Measurements from ENCODE around the gene PSIP1. TPM values are rescaled to one million over a fixed set of nuclear protein-coding genes. Genes with fewer than 3 reads are reported as not detected.

PSIP1 gene
- total and polyA plus RNA-seq, 2 of the 4 experiments (the other 2 are of a cell fraction) = 21.8 to 27.2 TPM

DNA sequence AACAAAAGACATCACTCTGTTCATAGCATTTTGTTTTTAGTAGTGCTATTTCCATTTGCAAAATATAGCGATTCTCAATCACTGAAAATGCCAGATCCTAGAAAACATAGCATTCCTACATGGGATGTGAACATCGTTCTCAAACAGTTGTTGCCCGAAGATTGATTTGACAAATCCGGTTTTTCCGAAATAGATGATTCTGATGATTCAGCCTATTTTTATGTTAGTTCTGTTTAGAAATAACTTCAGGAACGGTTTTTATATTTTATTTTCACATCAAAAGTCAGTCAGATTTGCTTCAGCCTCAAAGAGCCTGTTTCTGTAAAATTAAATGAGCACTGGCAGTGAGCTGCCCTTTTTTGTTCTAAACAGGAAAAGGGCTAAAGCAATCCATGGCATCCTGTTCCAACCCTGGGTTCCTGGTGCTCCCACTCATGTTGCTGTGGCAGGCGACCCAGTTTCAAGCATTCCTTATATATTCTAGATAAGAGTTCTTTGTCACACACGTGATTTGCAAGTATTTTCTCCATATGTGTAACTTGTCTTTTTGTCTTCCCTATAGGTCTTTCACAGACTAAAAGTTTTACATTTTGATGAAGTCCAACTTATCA lies 14.2 kb upstream of the PSIP1 start:
- dilution Hi-C loops (cut with HindIII; ENCODE audit: low sequenced_read_pairs, unreplicated experiment) (no loop called here), in situ Hi-C loops (cut with MboI; ENCODE audit: low sequenced_read_pairs) (no loop called here), intact Hi-C loops (cut with micrococcal nuclease) (no loop called here)
- ATAC-seq (ENCODE audit: low read depth) (no peak), DNase-seq (no peak)
- no peak overlapping the region for H3K27ac ChIP-seq (ENCODE audit: insufficient read depth, low read length)
- no peaks in the 10 kb centered on the region for H4K20me1 ChIP-seq (ENCODE audit: insufficient read depth, low read length)
- H3K56ac ChIP-seq (ENCODE audit: extremely low read depth, insufficient read depth, low read length) = no peak overlapping the region
- H2AFZ ChIP-seq (replicated peaks; ENCODE audit: low read length, poor library complexity) = no peak overlapping the region
- no peak overlapping the region for H3K4me3 ChIP-seq (ENCODE audit: insufficient read depth, low read depth, low read length)
- no peak overlapping the region for H2BK20ac ChIP-seq (ENCODE audit: low read depth, low read length)
- no peaks in the 10 kb centered on the region for H3K4me1 ChIP-seq (ENCODE audit: control insufficient read depth, insufficient read depth, low read length)
- no peaks in the 10 kb centered on the region for H3K9me3 ChIP-seq (ENCODE audit: control insufficient read depth, insufficient read depth, low read length)
- H2BK5ac ChIP-seq (ENCODE audit: low read depth, low read length, poor library complexity, severe bottlenecking) = no peak overlapping the region
- no peaks in the 10 kb centered on the region for H3K36me3 ChIP-seq (ENCODE audit: control insufficient read depth, insufficient read depth, low read length)
- ChIA-PET POLR2A (ENCODE audit: unreplicated experiment) (no interaction called here), CTCF (no interaction called here)
- BruUV-seq (replicated peaks) = no TSS peak
- no peak overlapping the region for H4K8ac ChIP-seq (ENCODE audit: low read depth in 2 of 2, low read length in 2 of 2)
- no peaks in the 10 kb centered on the region for H3K79me1 ChIP-seq (ENCODE audit: low read depth in 1 of 2, low read length in 2 of 2)
- H3K27me3 ChIP-seq (ENCODE audit: control insufficient read depth, insufficient read depth, low read length) = no peaks in the 10 kb centered on the region
- no peak overlapping the region for H2AK9ac ChIP-seq (replicated peaks; ENCODE audit: low read depth, low read length, poor library complexity)
- H2AK5ac ChIP-seq (ENCODE audit: low read depth, low read length) = no peak overlapping the region
- H3K9me1 ChIP-seq (ENCODE audit: insufficient read depth, low read length) = no peaks in the 10 kb centered on the region
- no peak overlapping the region for H3K4me2 ChIP-seq (ENCODE audit: low read depth, low read length)
- no peak overlapping the region for H3K18ac ChIP-seq (ENCODE audit: low read depth, low read length)
- H2BK15ac ChIP-seq (ENCODE audit: low read depth, low read length) = no peak overlapping the region
- TF ChIP-seq CTCF (conservative IDR thresholded peaks at IDR 0.05; ENCODE audit: low read depth, low read length) (no peak), RFX5 (IDR thresholded peaks at IDR 0.05; ENCODE audit: low read depth, low read length) (no peak), MAZ (IDR thresholded peaks at IDR 0.05; ENCODE audit: borderline replicate concordance, low read depth, low read length) (no peak), MXI1 (IDR thresholded peaks at IDR 0.05; ENCODE audit: borderline replicate concordance, low read depth, low read length) (no peak)
- no peak overlapping the region for H3K9ac ChIP-seq (ENCODE audit: low read depth, low read length)
- H2BK120ac ChIP-seq (ENCODE audit: low read depth, low read length) = no peak overlapping the region
- no peak overlapping the region for H4K5ac ChIP-seq (ENCODE audit: low read depth, low read length)
- no CpG with 5 or more reads among the region's 8 CpGs for WGBS, 2 experiments (ENCODE audit: extremely low coverage in 2 of 2, insufficient read length in 1 of 2)
- no peak overlapping the region for H4K91ac ChIP-seq (ENCODE audit: insufficient read depth, low read depth, low read length)
- no peak overlapping the region for H3K4ac ChIP-seq (ENCODE audit: low read depth, low read length)
- H3K14ac ChIP-seq (replicated peaks; ENCODE audit: low read depth, low read length) = no peak overlapping the region
- H3K23ac ChIP-seq (ENCODE audit: low read depth, low read length) = no peak overlapping the region
